ENCODE measurements around the gene HPCAL1.

Gene HPCAL1

DNA sequence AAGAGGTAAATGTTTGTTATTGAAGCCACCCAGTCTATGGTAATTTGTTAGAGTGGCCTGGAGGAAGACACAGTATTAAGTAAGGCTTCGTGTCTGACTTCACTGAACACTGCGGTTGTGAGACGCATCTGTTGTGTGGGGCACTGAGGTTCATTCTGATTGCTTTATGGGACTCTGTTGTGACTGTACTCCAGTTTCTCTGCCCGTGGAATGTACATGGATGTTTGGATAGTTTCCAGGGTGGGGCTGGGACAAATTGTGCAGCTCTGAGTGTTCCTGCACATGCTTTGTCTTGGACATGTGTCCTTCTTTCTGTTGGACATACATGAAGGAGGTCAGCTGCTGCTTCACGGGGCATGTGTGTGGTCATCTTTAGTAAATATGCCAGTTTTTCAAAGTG is 86.9 kb downstream of the HPCAL1 start:
- no peak for ATAC-seq
- no peak for DNase-seq

- DNase-seq (no peak), ATAC-seq (no peak)
These were observed 87.7 kb downstream of the HPCAL1 start for GRCh38 chr2:10390369-10390801.

- ATAC-seq: no peak
- no peak for DNase-seq
These were observed 89.4 kb downstream of the HPCAL1 start for GRCh38 chr2:10392100-10392499.

GRCh38 chr2:10392548-10392947 is 89.8 kb downstream of the HPCAL1 start:
- no peak for ATAC-seq
- DNase-seq: no peak

- ATAC-seq (no peak), DNase-seq (no peak)
These were observed 90.4 kb downstream of the HPCAL1 start for GRCh38 chr2:10392951-10393639.

DNA sequence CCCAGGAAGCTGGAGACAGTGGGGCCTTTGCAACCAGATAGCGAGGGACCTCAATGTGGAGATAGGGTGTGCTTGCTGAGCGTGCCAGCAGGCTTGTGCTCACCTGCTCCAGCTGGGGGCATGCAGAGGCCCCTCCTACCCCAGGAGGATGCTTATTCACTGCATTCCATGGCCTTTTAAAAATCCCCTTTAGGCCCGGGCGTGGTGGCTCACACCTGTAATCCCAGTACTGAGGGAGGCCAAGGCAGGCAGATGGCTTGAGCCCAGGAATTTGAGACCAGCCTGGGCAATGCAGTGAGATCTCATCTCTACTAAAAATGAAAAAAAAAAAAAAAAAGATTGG is 90.9 kb downstream of the HPCAL1 start:
- no peak for ATAC-seq
- DNase-seq: no peak

DNA sequence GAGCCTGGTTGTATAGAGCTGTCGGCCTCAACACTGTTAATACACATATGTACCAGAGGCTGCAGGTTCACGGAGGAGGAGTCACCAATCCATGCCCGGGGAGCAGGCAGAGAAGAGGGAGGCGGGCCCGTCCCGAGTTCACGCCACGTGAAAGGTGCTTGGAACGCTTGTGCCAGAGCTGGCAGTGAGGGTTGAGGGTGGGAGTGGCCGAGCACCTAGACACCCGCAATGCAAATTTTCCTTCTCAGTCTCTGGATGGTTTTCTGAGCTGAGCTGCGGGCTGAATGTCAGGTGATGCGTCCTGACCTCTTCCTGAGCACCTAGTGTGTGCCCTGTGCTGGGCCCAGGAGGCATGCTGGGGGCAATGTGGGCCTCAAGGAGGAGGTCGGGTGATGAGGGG is 93.2 kb downstream of the HPCAL1 start:
- ATAC-seq (no peak), DNase-seq (no peak)

- no peak for ATAC-seq
These were observed 93.8 kb downstream of the HPCAL1 start for GRCh38 chr2:10396464-10396863.

GRCh38 chr2:10397297-10397875 is 94.7 kb downstream of the HPCAL1 start:
- DNase-seq (no peak), ATAC-seq (no peak)

More at GRCh38 chr2:10396464-10396863, 93.8 kb downstream of the HPCAL1 start:
- no peak for DNase-seq

- DNase-seq (no peak), ATAC-seq (no peak)
These were observed 95.2 kb downstream of the HPCAL1 start for GRCh38 chr2:10397878-10398277.

DNA sequence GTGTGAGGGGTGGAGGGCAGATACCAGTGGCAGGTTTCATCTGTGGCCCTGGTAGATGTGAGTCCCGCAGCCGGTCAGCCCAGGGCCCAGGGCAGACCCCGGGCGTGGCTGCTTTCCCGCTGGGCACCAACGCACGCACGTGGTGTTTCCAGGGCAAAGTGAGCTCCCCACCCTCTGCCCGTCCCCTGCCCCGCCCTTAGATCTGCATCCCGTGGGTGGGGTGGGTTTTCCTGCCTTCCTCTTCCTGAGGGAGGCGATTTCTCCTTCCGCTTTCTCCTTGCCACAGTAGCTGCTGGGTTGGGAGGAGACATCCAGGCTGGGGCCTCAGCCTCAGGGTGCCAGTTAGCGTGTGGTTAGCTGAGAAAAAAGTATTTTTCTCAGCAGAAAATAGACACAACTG is 95.8 kb downstream of the HPCAL1 start:
- no peak for DNase-seq

GRCh38 chr2:10399358-10399757 is 96.7 kb downstream of the HPCAL1 start:
- ATAC-seq: no peak
- DNase-seq: no peak

More for the DNA sequence above, 95.8 kb downstream of the HPCAL1 start:
- no peak for ATAC-seq

- no peak for DNase-seq
- no peak for ATAC-seq
These were observed 97.3 kb downstream of the HPCAL1 start for GRCh38 chr2:10400002-10400401.

- peak; percentile 73 for DNase-seq
- peak; percentile 75 for ATAC-seq
These were observed 97.9 kb downstream of the HPCAL1 start for GRCh38 chr2:10400568-10400977.

DNA sequence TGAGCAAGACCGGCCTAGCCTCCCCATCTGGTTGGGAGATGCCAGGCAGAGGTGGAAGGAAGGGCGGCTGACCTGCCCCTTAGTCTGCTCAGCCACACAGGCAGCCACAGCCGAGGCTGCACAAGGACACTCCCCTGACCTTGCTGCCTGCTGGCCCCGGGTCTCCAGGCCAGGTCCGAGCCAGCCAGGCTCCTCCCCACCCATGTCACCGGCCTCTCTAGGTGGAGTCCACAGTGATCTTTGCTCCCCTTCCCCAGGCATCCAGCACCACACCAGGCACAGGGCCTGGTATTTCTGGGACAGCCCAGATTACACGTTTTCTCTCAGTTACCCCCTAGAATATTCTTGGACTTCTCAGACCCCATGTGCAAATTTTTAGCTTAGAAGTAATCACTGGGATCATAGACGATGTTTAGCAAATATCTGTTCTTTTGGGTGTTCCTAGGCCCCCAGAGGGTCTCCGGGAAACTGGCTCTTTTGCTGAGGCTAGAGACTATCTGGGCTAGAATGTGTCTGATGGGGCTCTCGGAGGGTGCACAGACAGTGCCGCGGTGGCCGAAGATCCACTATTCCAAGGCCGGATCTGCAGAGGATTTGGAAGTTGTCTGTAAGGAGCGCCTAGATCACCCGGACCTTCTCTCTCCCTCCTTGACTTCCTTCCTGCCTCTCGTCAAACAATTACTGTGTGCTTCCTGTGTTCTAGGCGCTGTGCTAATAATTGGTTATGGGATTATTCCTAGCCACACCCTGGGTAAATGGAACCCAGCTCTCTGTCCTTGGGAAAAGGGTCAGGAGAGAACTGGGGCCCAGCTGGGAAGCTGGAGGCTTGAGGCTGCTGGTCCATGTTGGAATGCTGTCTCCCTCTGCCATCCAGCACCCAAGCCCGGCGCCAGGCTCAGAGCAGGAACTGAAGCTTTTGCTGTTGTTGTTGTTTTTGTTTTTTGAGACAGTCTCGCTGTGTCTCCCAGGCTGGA is 98.6 kb downstream of the HPCAL1 start:
- no peak for ATAC-seq

DNA sequence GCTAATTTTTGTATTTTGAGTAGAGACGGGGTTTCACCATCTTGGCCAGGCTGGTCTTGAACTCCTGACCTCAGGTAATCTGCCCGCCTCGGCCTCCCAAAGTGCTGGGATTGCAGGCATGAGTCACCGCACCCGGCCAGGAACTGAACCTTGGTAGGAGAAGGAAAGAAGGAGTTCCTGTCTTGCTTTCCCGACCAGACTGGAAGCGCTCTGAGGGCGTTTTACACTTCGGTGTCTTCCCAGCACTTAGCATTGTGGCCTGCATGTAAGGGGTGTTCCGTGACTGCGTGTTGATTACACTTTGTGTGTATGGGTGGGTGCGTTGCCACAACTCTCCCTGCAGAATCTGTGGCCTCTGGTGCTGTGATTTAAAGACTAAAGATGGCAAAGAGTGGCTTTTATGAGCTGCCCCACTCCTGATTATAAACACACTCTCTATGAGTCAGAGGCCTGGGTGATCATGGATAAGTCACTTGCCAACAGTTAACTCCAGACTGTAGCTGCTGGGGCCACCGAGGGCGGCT is 99.4 kb downstream of the HPCAL1 start:
- DNase-seq: no peak
- no peak for ATAC-seq

More for the DNA sequence above, 98.6 kb downstream of the HPCAL1 start:
- no peak for DNase-seq

DNA sequence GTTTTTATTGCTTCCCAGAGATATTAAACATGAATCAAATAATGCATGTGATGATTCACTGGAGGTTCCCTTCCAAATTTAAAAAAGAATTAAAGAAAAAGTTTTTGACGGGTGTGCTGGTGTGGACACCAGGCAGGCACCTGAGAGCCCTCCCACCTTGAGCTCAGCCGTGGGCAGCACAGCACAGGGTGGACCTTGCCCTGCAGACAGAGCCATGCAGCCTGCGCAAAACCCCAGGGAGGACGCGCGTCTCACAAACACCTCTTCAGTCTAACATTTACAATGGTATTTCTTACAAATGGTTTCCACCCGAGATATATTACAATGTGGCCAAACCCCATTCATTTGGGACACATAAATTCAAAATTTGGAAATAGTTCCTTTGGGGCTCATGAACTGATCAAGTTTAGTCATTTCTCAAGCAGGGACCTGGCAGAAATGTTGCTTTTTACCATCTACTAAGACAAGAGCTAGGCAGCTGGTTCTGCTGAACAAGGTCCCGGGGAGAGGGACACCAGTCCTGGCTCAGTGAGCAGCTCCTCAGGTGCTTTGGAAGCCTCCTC is 100.0 kb downstream of the HPCAL1 start:
- ATAC-seq (no peak), DNase-seq (no peak)

GRCh38 chr2:10404324-10405143 is 101.8 kb downstream of the HPCAL1 start:
- no peak for ATAC-seq

GRCh38 chr2:10405448-10405847 is 102.7 kb downstream of the HPCAL1 start:
- ATAC-seq (no peak), DNase-seq (no peak)

More at GRCh38 chr2:10404324-10405143, 101.8 kb downstream of the HPCAL1 start:
- DNase-seq: no peak

GRCh38 chr2:10406016-10406415 is 103.3 kb downstream of the HPCAL1 start:
- DNase-seq (no peak), ATAC-seq (no peak)

- ATAC-seq (no peak), DNase-seq (no peak)
These were observed 103.9 kb downstream of the HPCAL1 start for GRCh38 chr2:10406491-10407188.

All from stimulated activated naive CD8-positive, alpha-beta T cell treated with anti-CD3 and anti-CD28 coated beads, Interleukin-15, Interleukin-2, amounts not matched to agents 100 U/mL and 50 U/mL, for 24 hours (primary cell).